Measurements from ENCODE around the gene CIDEB.

The CIDEB gene

DNA sequence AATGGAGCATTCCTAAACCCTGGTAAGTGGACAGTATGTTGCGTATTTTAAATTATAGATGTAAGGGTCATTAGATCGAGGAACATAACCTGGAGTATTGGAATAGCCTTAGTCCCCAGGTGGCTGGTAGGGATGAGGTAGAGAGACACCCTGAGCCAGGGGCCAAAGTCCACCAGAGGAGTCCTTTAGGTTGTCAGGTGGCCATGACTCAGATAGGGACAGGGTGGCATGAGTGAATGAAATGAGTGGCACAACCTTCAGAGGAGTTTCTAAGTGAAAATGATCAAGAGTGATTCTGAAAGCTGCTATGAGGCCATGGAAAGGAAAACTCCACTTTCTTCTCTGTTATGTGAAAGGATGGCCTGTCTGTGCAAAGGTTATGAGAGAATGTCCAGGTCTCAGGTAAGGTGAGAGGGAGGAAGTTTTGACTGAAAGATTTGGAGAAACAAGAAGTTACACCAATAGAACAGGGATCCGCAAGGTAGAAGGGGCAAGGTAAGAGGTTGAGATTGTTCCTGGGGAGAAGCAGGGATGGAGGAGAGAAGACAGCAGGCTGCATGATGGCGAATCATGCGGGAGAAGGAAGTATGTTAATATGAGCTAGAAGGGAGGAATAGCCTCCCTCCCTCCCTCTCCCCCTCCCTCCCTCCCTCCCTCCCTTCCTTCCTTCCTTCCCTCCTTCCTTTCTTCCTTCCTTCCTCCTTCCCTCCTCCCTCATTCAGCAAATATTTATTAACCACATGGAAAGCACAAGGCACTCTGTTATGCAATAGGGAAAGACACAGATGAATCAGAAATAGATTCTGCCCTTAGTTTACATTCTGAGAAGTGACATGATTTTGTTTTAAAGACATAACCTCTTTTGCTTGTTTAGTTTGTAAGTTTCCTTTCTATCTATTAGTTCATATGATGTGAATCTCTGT is 46.0 kb upstream of the CIDEB start:
- Histone ChIP-seq H3K27me3 (ENCODE audit: insufficient read depth, low read length, poor library complexity) (peaks cover 5% of the 10 kb centered on the region), H3K4me2 (ENCODE audit: insufficient read depth, low read length) (no peak overlapping the region), H3K4me1 (ENCODE audit: insufficient read depth, low read length) (no peaks in the 10 kb centered on the region), H4K20me1 (ENCODE audit: insufficient read depth, low read length) (no peaks in the 10 kb centered on the region), H3K4me3 (ENCODE audit: low read depth in 1 of 2, low read length in 2 of 2) (no peak overlapping the region), H2AFZ (ENCODE audit: low read depth, low read length) (no peak overlapping the region), H3K9me3 (ENCODE audit: insufficient read depth, low read length, severe bottlenecking) (no peaks in the 10 kb centered on the region), H3K79me2 (ENCODE audit: insufficient read depth, low read length) (no peaks in the 10 kb centered on the region), H3K9ac (ENCODE audit: low read depth, low read length) (no peak overlapping the region), H3K36me3 (ENCODE audit: insufficient read depth, low read length) (no peaks in the 10 kb centered on the region), H3K27ac (ENCODE audit: low read length) (no peak overlapping the region)
- TF ChIP-seq, protein P1, sequence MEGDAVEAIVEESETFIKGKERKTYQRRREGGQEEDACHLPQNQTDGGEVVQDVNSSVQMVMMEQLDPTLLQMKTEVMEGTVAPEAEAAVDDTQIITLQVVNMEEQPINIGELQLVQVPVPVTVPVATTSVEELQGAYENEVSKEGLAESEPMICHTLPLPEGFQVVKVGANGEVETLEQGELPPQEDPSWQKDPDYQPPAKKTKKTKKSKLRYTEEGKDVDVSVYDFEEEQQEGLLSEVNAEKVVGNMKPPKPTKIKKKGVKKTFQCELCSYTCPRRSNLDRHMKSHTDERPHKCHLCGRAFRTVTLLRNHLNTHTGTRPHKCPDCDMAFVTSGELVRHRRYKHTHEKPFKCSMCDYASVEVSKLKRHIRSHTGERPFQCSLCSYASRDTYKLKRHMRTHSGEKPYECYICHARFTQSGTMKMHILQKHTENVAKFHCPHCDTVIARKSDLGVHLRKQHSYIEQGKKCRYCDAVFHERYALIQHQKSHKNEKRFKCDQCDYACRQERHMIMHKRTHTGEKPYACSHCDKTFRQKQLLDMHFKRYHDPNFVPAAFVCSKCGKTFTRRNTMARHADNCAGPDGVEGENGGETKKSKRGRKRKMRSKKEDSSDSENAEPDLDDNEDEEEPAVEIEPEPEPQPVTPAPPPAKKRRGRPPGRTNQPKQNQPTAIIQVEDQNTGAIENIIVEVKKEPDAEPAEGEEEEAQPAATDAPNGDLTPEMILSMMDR (IDR thresholded peaks at IDR 0.05; ENCODE audit: borderline replicate concordance, extremely low read depth, low read length, poor library complexity, severe bottlenecking) = no peak
- no peak for TF ChIP-seq EZH2 (IDR thresholded peaks at IDR 0.05; ENCODE audit: borderline replicate concordance, low read depth, low read length, severe bottlenecking)
- ATAC-seq (ENCODE audit: insufficient read depth, low read depth) (no peak), DNase-seq (no peak)

DNA sequence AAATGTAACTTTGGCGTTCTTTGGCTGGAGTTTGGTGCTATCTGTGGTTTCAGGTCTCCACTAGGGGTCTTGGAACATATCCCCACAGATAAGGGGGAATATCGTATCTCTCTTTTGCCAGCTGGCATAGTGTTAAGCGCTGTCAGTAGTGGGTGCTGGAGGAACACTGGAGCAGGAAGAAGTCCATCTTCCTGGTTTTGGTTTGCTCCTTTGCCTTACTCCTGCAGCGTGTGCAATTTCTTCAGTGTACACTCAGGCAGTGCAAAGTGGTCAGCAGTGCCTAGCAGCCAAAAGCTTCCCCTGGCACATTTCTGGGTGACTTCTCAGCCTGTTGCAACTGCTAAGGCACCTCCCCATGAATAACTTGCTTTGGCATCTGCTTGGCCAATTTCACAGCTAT is 43.7 kb upstream of the CIDEB start:
- Histone ChIP-seq H3K9ac (ENCODE audit: low read depth, low read length) (no peak overlapping the region), H3K4me1 (ENCODE audit: insufficient read depth, low read length) (no peaks in the 10 kb centered on the region), H3K27ac (ENCODE audit: low read length) (no peak overlapping the region), H3K27me3 (ENCODE audit: insufficient read depth, low read length, poor library complexity) (peaks cover 15% of the 10 kb centered on the region), H4K20me1 (ENCODE audit: insufficient read depth, low read length) (no peaks in the 10 kb centered on the region), H3K4me2 (ENCODE audit: insufficient read depth, low read length) (no peak overlapping the region), H2AFZ (ENCODE audit: low read depth, low read length) (no peak overlapping the region), H3K4me3 (ENCODE audit: low read depth in 1 of 2, low read length in 2 of 2) (no peak overlapping the region), H3K9me3 (ENCODE audit: insufficient read depth, low read length, severe bottlenecking) (no peaks in the 10 kb centered on the region), H3K79me2 (ENCODE audit: insufficient read depth, low read length) (no peaks in the 10 kb centered on the region), H3K36me3 (ENCODE audit: insufficient read depth, low read length) (no peaks in the 10 kb centered on the region)
- DNase-seq (no peak), ATAC-seq (ENCODE audit: insufficient read depth, low read depth) (no peak)
- TF ChIP-seq EZH2 (IDR thresholded peaks at IDR 0.05; ENCODE audit: borderline replicate concordance, low read depth, low read length, severe bottlenecking) = no peak
- TF ChIP-seq, protein P1 (IDR thresholded peaks at IDR 0.05; ENCODE audit: borderline replicate concordance, extremely low read depth, low read length, poor library complexity, severe bottlenecking) = no peak

DNA sequence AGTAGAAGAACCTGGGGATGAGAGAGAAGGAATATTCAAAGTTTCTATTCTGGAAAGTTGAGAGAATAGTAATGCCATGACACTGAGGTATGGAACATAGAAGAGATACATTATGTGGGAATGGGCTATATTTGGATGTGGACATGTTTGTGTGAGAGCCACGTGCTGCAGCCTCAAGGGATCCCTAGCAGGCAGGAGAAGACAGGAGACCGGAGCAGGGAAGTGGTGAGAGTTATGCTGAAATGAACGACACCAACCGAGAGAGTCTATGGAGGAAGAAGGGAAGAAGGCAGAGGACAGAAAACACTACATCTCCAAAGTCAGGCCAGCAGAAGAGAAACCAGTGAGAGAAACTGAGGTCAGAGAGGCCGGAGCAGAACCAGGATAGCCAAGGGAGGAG is 42.0 kb upstream of the CIDEB start:
- Histone ChIP-seq H3K27ac (ENCODE audit: low read length) (no peak overlapping the region), H3K27me3 (ENCODE audit: insufficient read depth, low read length, poor library complexity) (peaks cover 16% of the 10 kb centered on the region), H3K9me3 (ENCODE audit: insufficient read depth, low read length, severe bottlenecking) (no peaks in the 10 kb centered on the region)

More for the DNA sequence above, 42.0 kb upstream of the CIDEB start:
- H3K4me1 ChIP-seq (ENCODE audit: insufficient read depth, low read length) = no peaks in the 10 kb centered on the region
- H4K20me1 ChIP-seq (ENCODE audit: insufficient read depth, low read length) = no peaks in the 10 kb centered on the region
- H2AFZ ChIP-seq (ENCODE audit: low read depth, low read length) = no peak overlapping the region
- no peak overlapping the region for H3K9ac ChIP-seq (ENCODE audit: low read depth, low read length)
- H3K4me2 ChIP-seq (ENCODE audit: insufficient read depth, low read length) = no peak overlapping the region
- DNase-seq (no peak), ATAC-seq (ENCODE audit: insufficient read depth, low read depth) (no peak)
- H3K36me3 ChIP-seq (ENCODE audit: insufficient read depth, low read length) = no peaks in the 10 kb centered on the region
- no peaks in the 10 kb centered on the region for H3K79me2 ChIP-seq (ENCODE audit: insufficient read depth, low read length)
- TF ChIP-seq, protein P1 (IDR thresholded peaks at IDR 0.05; ENCODE audit: borderline replicate concordance, extremely low read depth, low read length, poor library complexity, severe bottlenecking) = no peak
- TF ChIP-seq EZH2 (IDR thresholded peaks at IDR 0.05; ENCODE audit: borderline replicate concordance, low read depth, low read length, severe bottlenecking) = no peak
- no peak overlapping the region for H3K4me3 ChIP-seq (ENCODE audit: low read depth in 1 of 2, low read length in 2 of 2)
